ENCODE data around the gene SLC12A4.
"Not testable (repeated sequence)": the region's sequence is repeated elsewhere in the genome, so short reads cannot be mapped to it uniquely, and the experiment has no call there.

The SLC12A4 gene

DNA sequence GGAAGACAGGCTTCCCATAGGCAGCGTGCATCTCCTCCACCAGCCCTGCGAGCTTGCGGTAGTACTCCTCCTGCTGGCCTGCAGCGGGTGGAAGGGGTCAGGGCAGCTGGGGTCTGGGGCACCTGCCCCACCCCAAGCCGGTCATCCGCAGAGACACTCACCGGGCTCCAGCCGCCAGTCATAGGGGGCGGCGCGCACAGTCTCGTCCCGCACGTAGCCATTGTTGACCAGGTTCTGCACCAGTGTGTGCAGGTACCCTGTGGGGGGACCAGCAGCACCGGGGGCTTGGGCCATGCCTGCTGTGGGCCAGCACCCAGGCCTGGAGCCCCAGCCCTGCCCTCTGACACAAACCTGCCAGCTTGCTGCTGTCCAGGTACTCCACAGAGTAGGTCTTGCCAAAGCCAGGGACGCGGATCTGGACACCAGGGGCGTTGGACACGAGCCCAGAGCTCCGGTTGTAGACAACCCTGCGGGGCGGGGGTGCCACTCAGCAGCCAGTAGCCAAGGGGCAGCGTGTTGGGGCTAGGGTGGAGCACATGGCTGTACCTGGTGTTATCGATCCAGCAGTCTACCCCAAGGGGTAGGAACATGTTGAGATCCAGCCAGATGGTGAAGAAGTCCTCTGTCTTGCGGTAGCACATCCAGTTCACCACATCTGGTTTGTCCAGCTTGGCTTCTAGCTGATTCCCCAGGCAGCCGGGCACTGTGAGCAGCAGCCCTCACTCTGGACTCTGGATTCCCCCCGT, 25.8 kb downstream of the SLC12A4 start:
- TF ChIP-seq, protein P1, sequence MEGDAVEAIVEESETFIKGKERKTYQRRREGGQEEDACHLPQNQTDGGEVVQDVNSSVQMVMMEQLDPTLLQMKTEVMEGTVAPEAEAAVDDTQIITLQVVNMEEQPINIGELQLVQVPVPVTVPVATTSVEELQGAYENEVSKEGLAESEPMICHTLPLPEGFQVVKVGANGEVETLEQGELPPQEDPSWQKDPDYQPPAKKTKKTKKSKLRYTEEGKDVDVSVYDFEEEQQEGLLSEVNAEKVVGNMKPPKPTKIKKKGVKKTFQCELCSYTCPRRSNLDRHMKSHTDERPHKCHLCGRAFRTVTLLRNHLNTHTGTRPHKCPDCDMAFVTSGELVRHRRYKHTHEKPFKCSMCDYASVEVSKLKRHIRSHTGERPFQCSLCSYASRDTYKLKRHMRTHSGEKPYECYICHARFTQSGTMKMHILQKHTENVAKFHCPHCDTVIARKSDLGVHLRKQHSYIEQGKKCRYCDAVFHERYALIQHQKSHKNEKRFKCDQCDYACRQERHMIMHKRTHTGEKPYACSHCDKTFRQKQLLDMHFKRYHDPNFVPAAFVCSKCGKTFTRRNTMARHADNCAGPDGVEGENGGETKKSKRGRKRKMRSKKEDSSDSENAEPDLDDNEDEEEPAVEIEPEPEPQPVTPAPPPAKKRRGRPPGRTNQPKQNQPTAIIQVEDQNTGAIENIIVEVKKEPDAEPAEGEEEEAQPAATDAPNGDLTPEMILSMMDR (IDR thresholded peaks at IDR 0.05; ENCODE audit: insufficient read depth, low read length, poor library complexity, severe bottlenecking) = no peak
- Histone ChIP-seq H3K27me3 (replicated peaks; ENCODE audit: control insufficient read depth, insufficient read depth, low read length) (no peaks in the 10 kb centered on the region), H3K4me3 (replicated peaks; ENCODE audit: low read depth, low read length) (no peak overlapping the region), H3K36me3 (ENCODE audit: control insufficient read depth, insufficient read depth, low read length) (peaks cover 39% of the 10 kb centered on the region)
- no peak for DNase-seq (ENCODE audit: extremely low read depth, insufficient read length)

DNA sequence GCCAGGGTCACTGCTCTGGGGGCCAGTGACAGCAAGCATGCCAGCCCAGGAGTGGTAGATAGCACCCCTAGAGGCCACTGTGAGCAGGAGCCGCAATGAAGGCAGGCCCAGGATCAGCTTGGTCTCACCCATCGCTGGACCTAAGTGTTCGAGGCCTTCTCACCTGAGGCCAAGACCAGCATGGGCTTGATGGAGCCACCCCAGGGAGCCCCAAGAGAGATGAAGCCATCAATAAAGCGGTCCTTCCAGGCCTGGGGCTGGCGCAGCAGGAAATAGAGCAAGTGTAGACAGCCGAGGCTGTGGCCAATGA, 26.3 kb downstream of the SLC12A4 start:
- Histone ChIP-seq H3K36me3 (ENCODE audit: control insufficient read depth, insufficient read depth, low read length) (peaks cover 35% of the 10 kb centered on the region), H3K27me3 (replicated peaks; ENCODE audit: control insufficient read depth, insufficient read depth, low read length) (no peaks in the 10 kb centered on the region), H3K4me3 (replicated peaks; ENCODE audit: low read depth, low read length) (no peak overlapping the region)
- no peak for DNase-seq (ENCODE audit: extremely low read depth, insufficient read length)
- TF ChIP-seq, protein P1 (IDR thresholded peaks at IDR 0.05; ENCODE audit: insufficient read depth, low read length, poor library complexity, severe bottlenecking) = peak; percentile 77

DNA sequence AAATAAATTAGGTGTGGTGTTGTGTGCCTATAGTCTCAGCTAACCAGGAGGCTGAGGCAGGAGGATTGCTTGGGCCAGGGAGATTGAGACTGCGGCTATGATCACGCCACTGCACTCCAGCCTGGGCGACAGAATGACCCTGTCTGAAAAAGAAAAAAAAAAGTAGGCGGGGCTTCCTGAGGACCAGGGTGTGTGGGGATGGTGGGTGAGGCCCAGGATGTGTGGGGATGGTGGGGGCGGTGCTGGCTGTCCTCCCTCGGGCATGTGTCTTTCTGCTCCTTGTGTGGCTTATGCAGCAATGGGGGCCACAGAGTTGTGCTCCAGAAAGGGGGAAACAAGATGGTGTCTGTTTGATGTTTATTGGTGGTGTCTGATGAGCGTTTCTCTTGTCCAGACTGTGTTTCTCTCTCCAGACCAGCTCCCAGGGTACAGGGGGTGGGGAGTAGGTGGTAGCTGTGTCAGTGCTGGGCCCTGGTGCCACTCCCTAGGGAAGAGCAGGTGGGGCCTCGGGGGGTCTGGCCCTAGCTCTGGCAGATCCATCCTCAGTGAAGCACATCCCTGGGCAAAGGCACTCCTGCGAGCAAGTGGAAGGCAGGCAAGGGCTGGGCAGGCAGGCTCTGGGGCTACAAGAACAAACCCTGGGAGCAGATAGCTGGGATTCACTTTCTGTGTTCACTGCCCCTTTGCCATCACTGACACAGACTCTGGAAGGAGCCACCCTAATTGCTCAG, 26.8 kb downstream of the SLC12A4 start:
- TF ChIP-seq, protein P1 (IDR thresholded peaks at IDR 0.05; ENCODE audit: insufficient read depth, low read length, poor library complexity, severe bottlenecking) = no peak
- Histone ChIP-seq H3K4me3 (replicated peaks; ENCODE audit: low read depth, low read length) (no peak overlapping the region), H3K27me3 (replicated peaks; ENCODE audit: control insufficient read depth, insufficient read depth, low read length) (no peaks in the 10 kb centered on the region), H3K36me3 (ENCODE audit: control insufficient read depth, insufficient read depth, low read length) (peaks cover 32% of the 10 kb centered on the region)
- DNase-seq (ENCODE audit: extremely low read depth, insufficient read length) = no peak

DNA sequence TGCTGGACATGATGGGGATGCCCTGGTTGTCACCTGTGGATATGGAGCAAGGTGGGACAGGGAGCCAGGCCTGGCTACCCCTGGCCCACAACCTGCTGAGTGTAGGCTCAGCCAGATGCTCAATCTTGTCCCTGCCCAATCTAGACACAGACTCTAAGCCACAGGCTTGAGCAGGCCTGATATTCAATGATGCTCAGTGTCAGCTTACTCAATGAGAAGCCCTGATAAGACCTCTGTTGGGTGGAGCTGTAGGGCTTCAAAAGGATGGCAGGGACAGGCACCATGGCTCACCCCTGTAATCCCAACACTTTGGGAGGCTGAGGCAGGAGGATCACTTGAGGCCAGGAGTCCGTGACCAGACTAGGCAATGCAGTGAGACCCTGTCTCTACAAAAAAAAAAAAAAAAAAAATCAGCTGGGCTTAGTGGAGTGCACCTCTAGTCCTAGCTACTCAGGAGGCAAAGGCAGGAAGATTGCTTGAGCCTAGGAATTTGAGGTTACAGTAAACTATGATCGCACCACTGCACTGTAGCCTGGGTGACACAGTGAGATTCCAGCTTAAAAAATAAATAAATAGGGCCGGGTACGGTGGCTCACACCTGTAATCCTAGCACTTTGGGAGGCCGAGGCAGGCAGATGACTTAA, 27.9 kb downstream of the SLC12A4 start:
- Histone ChIP-seq H3K27me3 (replicated peaks; ENCODE audit: control insufficient read depth, insufficient read depth, low read length) (no peaks in the 10 kb centered on the region), H3K36me3 (ENCODE audit: control insufficient read depth, insufficient read depth, low read length) (peaks cover 24% of the 10 kb centered on the region), H3K4me3 (replicated peaks; ENCODE audit: low read depth, low read length) (no peak overlapping the region)
- TF ChIP-seq, protein P1 (IDR thresholded peaks at IDR 0.05; ENCODE audit: insufficient read depth, low read length, poor library complexity, severe bottlenecking) = no peak
- DNase-seq (ENCODE audit: extremely low read depth, insufficient read length) = no peak

DNA sequence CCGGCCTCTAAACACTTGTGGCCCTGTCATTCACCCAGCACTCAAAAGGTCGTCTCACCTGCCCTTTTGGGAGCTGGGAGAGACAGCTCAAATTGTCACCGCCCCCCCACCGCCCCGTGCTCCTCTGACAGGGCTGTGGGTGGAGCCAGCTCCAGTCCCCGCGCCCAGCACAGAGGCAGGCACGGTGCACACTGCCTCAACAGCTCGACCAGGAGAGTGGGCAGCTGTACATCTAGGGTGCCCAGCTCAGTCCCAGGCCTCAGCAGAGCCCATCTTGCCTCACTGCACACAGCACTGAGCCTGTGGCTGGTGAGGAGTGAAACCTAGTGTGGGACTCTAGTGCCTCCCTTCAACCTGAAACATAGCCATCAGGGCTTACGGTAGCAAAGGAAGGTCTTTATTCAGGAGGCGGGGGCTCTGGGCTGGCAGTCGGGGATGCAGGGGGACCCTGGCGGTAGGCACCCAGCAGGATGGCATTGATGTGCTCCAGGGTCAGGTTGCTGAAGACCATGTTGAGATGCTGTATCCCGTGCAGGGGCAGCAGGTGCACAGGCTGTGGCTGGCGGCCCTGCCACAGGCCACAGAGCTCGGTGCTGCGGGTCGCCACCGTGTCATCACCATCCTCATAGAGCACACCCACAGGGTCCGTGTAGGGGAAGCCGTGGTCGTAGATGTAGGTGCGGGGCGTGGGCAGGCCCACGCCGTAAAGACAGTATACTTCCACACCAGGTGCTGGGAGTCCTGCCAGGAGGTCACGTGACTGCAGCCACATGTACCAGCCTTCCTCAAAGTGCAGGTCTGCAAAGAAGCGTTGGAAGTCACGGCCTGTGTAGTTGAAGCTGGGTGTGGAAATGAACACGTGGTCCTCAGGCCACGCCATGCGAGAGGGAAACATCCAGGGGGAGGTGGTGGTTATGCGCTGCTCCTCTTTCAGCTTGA, 28.7 kb downstream of the SLC12A4 start:
- TF ChIP-seq, protein P1 (IDR thresholded peaks at IDR 0.05; ENCODE audit: insufficient read depth, low read length, poor library complexity, severe bottlenecking) = no peak
- DNase-seq (ENCODE audit: extremely low read depth, insufficient read length) = no peak
- Histone ChIP-seq H3K27me3 (replicated peaks; ENCODE audit: control insufficient read depth, insufficient read depth, low read length) (no peaks in the 10 kb centered on the region), H3K36me3 (ENCODE audit: control insufficient read depth, insufficient read depth, low read length) (peaks cover 27% of the 10 kb centered on the region), H3K4me3 (replicated peaks; ENCODE audit: low read depth, low read length) (no peak overlapping the region)

DNA sequence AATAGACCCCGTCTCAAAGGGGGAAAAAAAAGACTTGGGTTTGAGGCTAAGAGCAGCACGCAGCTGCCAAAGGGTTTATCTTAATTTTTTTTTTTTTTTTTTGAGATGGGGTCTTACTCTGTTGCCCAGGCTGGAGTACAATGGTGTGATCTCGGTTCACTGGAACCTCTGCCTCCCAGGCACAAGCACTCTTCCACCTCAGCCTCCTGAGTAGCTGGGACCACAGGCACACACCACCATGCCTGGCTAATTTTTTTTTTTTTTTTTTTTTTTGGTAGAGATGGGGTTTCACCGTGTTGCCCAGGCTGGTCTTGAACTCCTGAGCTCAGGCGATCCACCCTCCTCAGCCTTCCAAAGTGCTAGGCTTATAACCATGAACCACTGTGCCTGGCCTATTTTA, 30.7 kb downstream of the SLC12A4 start:
- not testable (repeated sequence) for H3K4me3 ChIP-seq (replicated peaks; ENCODE audit: low read depth, low read length); DNase-seq (ENCODE audit: extremely low read depth, insufficient read length); H3K27me3 ChIP-seq (replicated peaks; ENCODE audit: control insufficient read depth, insufficient read depth, low read length)
- H3K36me3 ChIP-seq (ENCODE audit: control insufficient read depth, insufficient read depth, low read length) = peaks cover 35% of the 10 kb centered on the region
